T-helper 17 cell (primary cell): ENCODE data around the gene DDX10. TPM values are rescaled to one million over a fixed set of nuclear protein-coding genes. Genes with fewer than 3 reads are reported as not detected.

Source experiments
- ATAC-seq: fragments of 150-1000 bp; cut with Tn5 transposase; 2 replicates; pipeline ENCODE4 v1.10.0; 2021; ENCODE audit warnings: mild to moderate bottlenecking, moderate library complexity
- DNase-seq, 3 donors: peaks; one replicate each; pipeline versions ENCODE4 v3.0.0 to v3.0.0-alpha.2; 2020 to 2021
- H3K9me3 ChIP-seq: one replicate; pipeline ENCODE4 v1.7.0; 2013; ENCODE audit warnings: low read length, mild to moderate bottlenecking; ENCODE audit not compliant: control insufficient read depth, poor library complexity, severe bottlenecking
- H3K27ac Mint-ChIP-seq: one replicate; pipeline ENCODE4 v1.8.0; 2022; ENCODE audit warnings: mild to moderate bottlenecking, moderate library complexity, mixed read lengths
- H3K27me3 Mint-ChIP-seq: one replicate; pipeline ENCODE4 v1.8.0; 2022; ENCODE audit warnings: mixed read lengths
- H3K36me3 Mint-ChIP-seq: one replicate; pipeline ENCODE4 v1.8.0; 2022; ENCODE audit warnings: low read depth, mixed read lengths
- H3K4me1 Mint-ChIP-seq: one replicate; pipeline ENCODE4 v1.8.0; 2022; ENCODE audit warnings: mild to moderate bottlenecking, mixed read lengths
- H3K4me3 Mint-ChIP-seq: one replicate; pipeline ENCODE4 v1.8.0; 2022; ENCODE audit warnings: mild to moderate bottlenecking, moderate library complexity, mixed read lengths
- total RNA-seq, 4 donors: library from RNA in 2 of 4; stranded (reverse) in 2 of 4; gene quantifications; one replicate each; pipeline ENCODE4 v1.2.3 and lab custom pipeline; 2022 to 2026

DDX10 gene
- total RNA-seq, 2 donors from 2014 or later, result 24.8 to 26.6 TPM

DNA sequence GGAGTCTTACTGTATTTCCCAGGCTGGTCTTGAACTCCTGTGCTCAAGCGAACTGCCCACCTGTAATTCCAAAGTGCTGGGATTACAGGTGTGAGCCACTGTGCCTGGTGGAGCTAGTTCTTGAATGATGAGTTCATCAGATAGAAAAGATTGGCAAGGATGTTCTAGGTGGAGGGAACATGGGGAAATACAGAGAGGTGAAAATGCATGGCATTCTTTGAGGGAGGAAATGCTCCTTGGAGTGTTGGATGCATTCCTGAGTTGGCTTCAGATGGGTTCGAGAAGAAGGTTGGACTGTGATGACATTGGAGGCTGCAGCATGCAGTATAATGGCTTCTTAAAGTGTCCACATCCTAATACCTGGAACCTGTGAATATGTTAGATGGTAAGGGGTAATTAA lies 4.4 kb downstream of the DDX10 start:
- peaks cover 53% of the 10 kb centered on the region for H3K4me1 Mint-ChIP-seq
- no peak overlapping the region for H3K27ac Mint-ChIP-seq
- ATAC-seq (no peak), DNase-seq (no peak)
- H3K9me3 ChIP-seq, result no peaks in the 10 kb centered on the region
- H3K4me3 Mint-ChIP-seq, result no peak overlapping the region
- H3K27me3 Mint-ChIP-seq, result no peaks in the 10 kb centered on the region
- H3K36me3 Mint-ChIP-seq, result peaks cover 5% of the 10 kb centered on the region

- Mint-ChIP-seq H3K27me3 (no peaks in the 10 kb centered on the region), H3K27ac (no peak overlapping the region), H3K4me1 (peaks cover 53% of the 10 kb centered on the region), H3K36me3 (peaks cover 6% of the 10 kb centered on the region), H3K4me3 (no peak overlapping the region)
- DNase-seq, result no peak
- no peaks in the 10 kb centered on the region for H3K9me3 ChIP-seq
- ATAC-seq, result no peak
These were observed 4.8 kb downstream of the DDX10 start for GRCh38 chr11:108669711-108670110.

GRCh38 chr11:108670451-108670850 lies 5.6 kb downstream of the DDX10 start:
- no peak overlapping the region for H3K27ac Mint-ChIP-seq
- H3K27me3 Mint-ChIP-seq, result no peaks in the 10 kb centered on the region
- H3K4me1 Mint-ChIP-seq, result peaks cover 51% of the 10 kb centered on the region
- H3K36me3 Mint-ChIP-seq, result peaks cover 5% of the 10 kb centered on the region
- no peak overlapping the region for H3K4me3 Mint-ChIP-seq
- no peaks in the 10 kb centered on the region for H3K9me3 ChIP-seq
- DNase-seq (no peak), ATAC-seq (no peak)

GRCh38 chr11:108672113-108672512 lies 7.2 kb downstream of the DDX10 start:
- Mint-ChIP-seq H3K27me3 (no peaks in the 10 kb centered on the region), H3K4me1 (peaks cover 35% of the 10 kb centered on the region), H3K36me3 (peaks cover 5% of the 10 kb centered on the region), H3K27ac (no peak overlapping the region), H3K4me3 (no peak overlapping the region)
- ATAC-seq (no peak), DNase-seq (no peak)
- H3K9me3 ChIP-seq, result no peaks in the 10 kb centered on the region

- ATAC-seq, result no peak
- peaks cover 31% of the 10 kb centered on the region for H3K4me1 Mint-ChIP-seq
- peak overlapping the region; percentile 41 for H3K4me3 Mint-ChIP-seq
These were observed 7.9 kb downstream of the DDX10 start for GRCh38 chr11:108672786-108673185.

DNA sequence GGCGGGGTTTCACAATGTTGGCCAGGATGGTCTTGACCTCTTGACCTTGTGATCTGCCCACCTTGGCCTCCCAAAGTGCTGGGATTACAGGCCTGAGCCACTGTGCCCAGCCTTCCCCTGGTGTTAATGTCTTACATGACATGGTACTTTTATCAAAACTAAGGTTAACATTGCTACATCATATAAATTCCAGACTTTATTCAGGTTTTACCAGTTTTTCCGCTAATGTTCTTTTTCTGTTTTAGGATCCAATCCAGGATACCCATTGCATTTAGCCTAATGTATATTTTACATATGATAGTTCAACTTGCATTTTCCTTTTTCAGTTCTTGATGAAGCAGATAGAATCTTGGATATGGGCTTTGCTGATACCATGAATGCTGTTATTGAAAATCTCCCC lies 14.2 kb downstream of the DDX10 start:
- no peak overlapping the region for H3K4me3 Mint-ChIP-seq
- H3K36me3 Mint-ChIP-seq, result peaks cover 7% of the 10 kb centered on the region
- DNase-seq (no peak), ATAC-seq (no peak)
- no peaks in the 10 kb centered on the region for H3K9me3 ChIP-seq
- H3K27ac Mint-ChIP-seq, result no peak overlapping the region
- no peaks in the 10 kb centered on the region for H3K27me3 Mint-ChIP-seq
- H3K4me1 Mint-ChIP-seq, result peaks cover 9% of the 10 kb centered on the region

More at GRCh38 chr11:108672786-108673185, 7.9 kb downstream of the DDX10 start:
- peak overlapping the region; percentile 47 for H3K27ac Mint-ChIP-seq
- no peaks in the 10 kb centered on the region for H3K27me3 Mint-ChIP-seq
- peaks cover 5% of the 10 kb centered on the region for H3K36me3 Mint-ChIP-seq
- H3K9me3 ChIP-seq, result no peaks in the 10 kb centered on the region
- DNase-seq, result no peak

DNA sequence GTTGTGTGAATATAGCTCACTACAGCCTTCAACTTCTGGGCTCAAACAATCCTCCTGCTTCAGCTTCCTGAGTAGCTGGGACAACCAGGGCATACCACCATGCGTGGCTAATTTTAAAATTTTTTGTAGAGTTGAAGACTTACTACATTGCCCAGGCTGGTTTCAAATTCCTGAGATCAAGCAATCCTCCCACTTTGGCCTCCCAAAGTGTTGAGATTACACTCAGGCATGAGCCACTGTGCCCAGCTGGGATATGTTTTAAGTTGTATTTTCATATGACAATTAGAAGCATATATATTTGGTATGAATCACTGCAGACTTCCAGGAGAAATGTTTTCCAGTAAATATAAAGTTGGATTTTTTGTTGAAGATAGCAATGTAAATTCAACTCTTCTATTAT lies 15.4 kb downstream of the DDX10 start:
- ATAC-seq, result no peak
- no peak for DNase-seq
- Mint-ChIP-seq H3K27me3 (no peaks in the 10 kb centered on the region), H3K36me3 (peaks cover 4% of the 10 kb centered on the region), H3K4me1 (peaks cover 7% of the 10 kb centered on the region), H3K4me3 (no peak overlapping the region), H3K27ac (no peak overlapping the region)
- no peaks in the 10 kb centered on the region for H3K9me3 ChIP-seq

- Mint-ChIP-seq H3K4me3 (no peak overlapping the region), H3K27ac (no peak overlapping the region), H3K4me1 (peaks cover 9% of the 10 kb centered on the region), H3K27me3 (no peaks in the 10 kb centered on the region), H3K36me3 (peaks cover 8% of the 10 kb centered on the region)
- no peaks in the 10 kb centered on the region for H3K9me3 ChIP-seq
- DNase-seq (no peak), ATAC-seq (no peak)
These were observed 20.7 kb downstream of the DDX10 start for GRCh38 chr11:108685419-108686130.

GRCh38 chr11:108693852-108694251 lies 29.0 kb downstream of the DDX10 start:
- no peak overlapping the region for H3K27ac Mint-ChIP-seq
- no peaks in the 10 kb centered on the region for H3K36me3 Mint-ChIP-seq
- DNase-seq, result no peak

GRCh38 chr11:108694846-108695245 lies 30.0 kb downstream of the DDX10 start:
- DNase-seq (no peak), ATAC-seq (no peak)
- Mint-ChIP-seq H3K27ac (no peak overlapping the region), H3K4me1 (no peaks in the 10 kb centered on the region), H3K36me3 (no peaks in the 10 kb centered on the region), H3K4me3 (no peak overlapping the region), H3K27me3 (no peaks in the 10 kb centered on the region)
- H3K9me3 ChIP-seq, result no peaks in the 10 kb centered on the region

More at GRCh38 chr11:108693852-108694251, 29.0 kb downstream of the DDX10 start:
- no peaks in the 10 kb centered on the region for H3K27me3 Mint-ChIP-seq
- no peak for ATAC-seq
- no peaks in the 10 kb centered on the region for H3K9me3 ChIP-seq
- no peak overlapping the region for H3K4me3 Mint-ChIP-seq
- H3K4me1 Mint-ChIP-seq, result no peaks in the 10 kb centered on the region

GRCh38 chr11:108697872-108698473 lies 33.1 kb downstream of the DDX10 start:
- peaks cover 3% of the 10 kb centered on the region for H3K36me3 Mint-ChIP-seq
- no peak overlapping the region for H3K4me3 Mint-ChIP-seq
- no peaks in the 10 kb centered on the region for H3K9me3 ChIP-seq
- no peak for DNase-seq
- H3K27ac Mint-ChIP-seq, result no peak overlapping the region
- H3K4me1 Mint-ChIP-seq, result no peaks in the 10 kb centered on the region
- H3K27me3 Mint-ChIP-seq, result no peaks in the 10 kb centered on the region
- ATAC-seq, result peak; percentile 57

- H3K27me3 Mint-ChIP-seq, result no peaks in the 10 kb centered on the region
- no peaks in the 10 kb centered on the region for H3K9me3 ChIP-seq
- H3K36me3 Mint-ChIP-seq, result peaks cover 3% of the 10 kb centered on the region
- H3K4me3 Mint-ChIP-seq, result no peak overlapping the region
- DNase-seq (no peak), ATAC-seq (no peak)
- H3K4me1 Mint-ChIP-seq, result no peaks in the 10 kb centered on the region
- no peak overlapping the region for H3K27ac Mint-ChIP-seq
These were observed 34.2 kb downstream of the DDX10 start for GRCh38 chr11:108698844-108699642.

DNA sequence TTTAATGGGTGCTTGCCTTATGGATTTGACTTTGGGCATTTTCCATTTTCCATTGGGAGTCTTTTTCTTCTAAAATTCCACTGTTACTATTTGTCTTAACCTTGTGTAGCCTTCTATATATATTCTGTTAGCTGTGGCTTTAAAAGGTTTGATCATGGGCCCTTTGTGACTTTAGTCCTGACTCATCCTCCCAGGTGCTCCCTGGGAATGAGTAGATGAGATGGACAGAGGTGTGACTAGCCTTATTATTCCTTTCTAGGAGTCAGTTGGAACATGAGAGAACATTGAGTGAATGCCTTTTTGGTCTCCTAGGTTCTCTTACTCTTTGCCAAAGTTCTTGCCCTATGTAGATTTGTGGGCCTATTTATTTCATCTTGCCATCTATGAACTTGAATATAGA lies 39.0 kb downstream of the DDX10 start:
- Mint-ChIP-seq H3K4me3 (no peak overlapping the region), H3K27ac (no peak overlapping the region), H3K4me1 (no peaks in the 10 kb centered on the region), H3K36me3 (peaks cover 20% of the 10 kb centered on the region), H3K27me3 (no peaks in the 10 kb centered on the region)
- DNase-seq (no peak), ATAC-seq (no peak)
- H3K9me3 ChIP-seq, result no peaks in the 10 kb centered on the region
